ENCODE results near the gene ZNF618. TPM values are rescaled to one million over a fixed set of nuclear protein-coding genes. Genes with fewer than 3 reads are reported as not detected.
A peak's percentile ranks its signal among the peaks of the same experiment; 100 is the strongest.

Gene ZNF618
- total RNA-seq, 1 experiment from 2014 or later = 0.20 TPM

DNA sequence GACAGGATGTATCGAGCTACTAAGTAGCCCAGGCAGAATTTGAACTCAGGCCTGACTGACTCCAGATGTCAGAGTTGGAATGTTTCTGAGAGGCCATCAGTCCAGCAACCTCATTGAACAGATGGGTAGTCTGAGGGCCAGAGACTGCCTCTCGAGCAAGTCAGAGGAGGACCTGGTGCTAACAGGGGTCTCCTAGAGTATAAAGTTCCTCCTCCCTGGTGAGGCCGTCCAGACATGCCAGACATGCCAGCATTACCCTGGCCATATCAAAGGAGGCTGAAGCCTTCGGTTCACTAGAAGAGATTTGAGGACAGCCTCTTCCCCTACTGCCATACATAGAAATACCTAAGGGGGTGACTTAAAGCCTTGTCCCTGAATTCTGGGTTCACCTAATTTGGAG is 81.2 kb downstream of the ZNF618 start:
- no peak for DNase-seq (ENCODE audit: low spot score)

DNA sequence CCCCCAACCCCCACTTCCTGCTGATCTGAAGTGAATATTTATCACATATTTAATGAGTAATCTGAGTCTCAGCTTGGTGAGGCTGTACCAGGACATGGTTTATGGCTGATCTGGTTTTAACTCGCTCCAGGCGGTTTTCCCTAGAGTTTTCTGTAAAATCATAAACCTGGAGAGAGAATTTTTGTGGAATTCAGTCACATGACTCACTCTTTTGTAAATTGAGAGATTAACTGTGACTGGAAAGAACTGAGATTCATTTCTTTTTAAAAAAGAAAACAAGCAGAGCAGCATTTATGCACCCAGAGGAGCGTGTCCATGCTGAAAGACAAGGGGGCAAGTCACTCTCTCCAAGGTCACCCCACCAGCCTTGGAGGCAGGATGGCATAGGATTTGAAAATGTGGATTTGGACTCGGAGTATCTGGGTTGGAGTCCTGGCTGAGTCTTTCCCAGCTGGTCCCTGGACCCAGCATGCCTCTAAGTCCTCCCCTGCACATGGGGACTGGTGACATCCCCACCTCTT is 81.8 kb downstream of the ZNF618 start:
- DNase-seq (ENCODE audit: low spot score) = no peak

DNA sequence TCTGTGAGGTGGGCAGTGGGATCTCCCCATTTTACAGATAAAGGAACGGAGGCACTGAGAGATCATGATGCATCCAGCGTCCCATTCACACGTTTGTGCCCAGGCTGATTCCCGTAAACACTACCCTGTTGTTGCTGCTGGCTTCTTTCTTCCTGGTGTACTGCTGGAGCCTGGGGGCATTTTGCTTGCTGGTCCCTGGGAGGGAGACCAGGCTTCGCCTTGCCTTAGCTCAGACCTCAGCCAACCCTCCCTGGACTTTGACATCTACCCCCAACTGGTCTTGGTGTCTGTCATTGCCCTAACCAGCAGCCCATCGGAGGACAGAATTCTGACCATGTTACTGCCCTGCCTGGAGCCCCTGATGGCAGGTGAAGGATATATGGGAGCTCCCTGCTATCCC is 82.4 kb downstream of the ZNF618 start:
- DNase-seq (ENCODE audit: low spot score) = no peak

DNA sequence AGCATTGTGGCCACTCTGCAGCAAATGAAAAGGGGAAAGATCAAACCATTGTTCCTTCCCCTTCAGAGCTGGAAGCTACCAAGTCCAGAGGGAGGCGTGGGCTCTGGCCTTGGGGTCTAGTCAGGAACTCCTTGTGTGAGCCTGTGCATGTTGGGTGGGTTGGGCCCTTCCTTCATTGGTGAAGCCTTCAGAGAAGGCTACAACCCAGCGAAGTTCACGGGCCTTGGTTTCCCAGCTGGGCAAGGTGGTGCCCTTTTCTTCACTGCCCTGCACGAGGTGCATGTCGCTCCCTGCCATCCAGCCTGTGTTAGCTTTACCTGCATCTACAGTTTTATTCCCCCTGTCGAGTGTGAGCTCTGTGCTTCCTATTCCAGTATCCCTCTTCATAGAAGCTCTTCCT is 84.7 kb downstream of the ZNF618 start:
- DNase-seq (ENCODE audit: low spot score) = no peak

DNA sequence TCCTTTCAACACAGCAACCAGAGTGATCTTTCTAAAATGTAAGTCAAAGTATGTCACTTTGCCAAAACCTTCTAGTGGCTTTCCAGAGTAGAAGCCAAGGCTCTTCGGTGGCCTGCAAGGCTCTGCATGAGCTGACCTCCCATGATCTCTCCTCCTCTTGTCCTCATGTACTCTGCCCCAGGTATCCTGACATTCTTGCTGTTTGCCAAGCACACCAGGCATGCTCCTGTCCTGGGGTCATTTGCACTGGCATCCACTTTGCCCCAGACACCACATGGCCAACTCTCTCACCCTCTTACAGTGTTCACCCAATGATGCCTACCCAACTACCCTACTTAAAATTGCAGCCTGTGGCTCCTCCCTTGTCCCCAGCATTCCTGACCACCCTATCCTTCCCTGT is 86.3 kb downstream of the ZNF618 start:
- no peak for DNase-seq (ENCODE audit: low spot score)

DNA sequence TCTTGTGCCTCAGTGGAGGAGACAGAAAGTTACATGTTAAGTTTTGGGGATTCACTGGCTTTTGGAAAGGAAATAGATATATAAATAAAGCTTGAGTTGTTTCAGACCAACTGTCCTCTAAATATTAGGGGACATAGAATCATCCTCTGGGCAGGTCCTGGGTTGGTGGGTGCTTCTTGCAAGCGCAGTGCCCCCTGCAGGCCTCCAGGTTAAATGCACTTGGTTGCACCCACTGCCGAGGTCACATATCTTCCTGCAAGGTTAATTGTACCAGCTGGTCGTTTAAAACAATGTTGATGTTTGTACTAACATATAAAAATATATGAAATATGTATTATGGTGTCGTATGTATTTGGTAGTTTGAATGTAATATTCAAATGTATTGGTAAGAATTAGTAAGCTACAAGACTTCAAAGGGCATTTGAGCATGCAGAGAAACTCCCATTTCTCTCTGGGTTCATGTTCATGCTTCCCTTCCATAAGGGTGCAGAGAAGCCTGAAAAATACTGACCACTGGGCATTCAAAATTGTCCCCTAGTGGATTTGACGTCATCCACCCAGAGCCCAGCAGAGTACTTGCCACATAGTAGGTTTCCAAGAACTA is 87.0 kb downstream of the ZNF618 start:
- peak; percentile 28 for DNase-seq (ENCODE audit: low spot score)

DNA sequence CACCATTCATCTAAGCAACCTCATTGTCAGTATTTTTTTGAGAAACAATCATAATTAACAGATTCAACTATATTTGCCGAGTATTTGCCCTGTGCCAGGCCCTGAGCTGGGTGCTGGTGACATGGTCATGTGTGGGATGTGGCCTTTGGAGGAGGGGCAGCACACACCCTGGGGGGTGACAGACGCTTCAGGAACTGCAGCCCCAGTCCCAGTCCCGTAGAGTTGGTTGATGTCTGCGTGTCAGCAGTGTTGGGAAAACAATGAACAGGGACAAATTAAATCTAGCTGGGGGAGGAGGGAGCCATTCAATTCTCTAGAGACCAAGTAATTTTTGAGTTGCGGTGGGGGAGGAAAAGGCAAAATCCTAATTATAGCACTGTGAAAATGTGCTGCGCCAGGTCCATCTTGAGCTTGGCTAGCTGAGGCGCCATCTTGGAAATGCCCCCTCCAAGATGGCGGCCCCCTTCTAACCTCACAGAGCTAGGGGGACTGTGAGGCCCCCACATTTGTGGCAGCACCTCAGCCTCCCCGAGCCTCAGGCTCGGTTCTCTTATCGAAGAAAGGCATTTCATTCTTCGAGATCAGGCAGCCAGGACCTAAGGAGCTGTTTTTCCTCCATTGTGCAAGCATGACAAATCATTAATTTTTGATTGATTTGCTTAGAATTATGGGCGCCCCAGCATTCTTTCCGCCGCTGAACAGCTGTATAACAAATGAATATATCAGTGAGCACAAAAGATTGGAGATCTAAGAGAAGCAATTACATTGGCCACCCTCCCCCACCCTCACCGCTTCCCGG is 87.8 kb downstream of the ZNF618 start:
- no peak for DNase-seq (ENCODE audit: low spot score)

DNA sequence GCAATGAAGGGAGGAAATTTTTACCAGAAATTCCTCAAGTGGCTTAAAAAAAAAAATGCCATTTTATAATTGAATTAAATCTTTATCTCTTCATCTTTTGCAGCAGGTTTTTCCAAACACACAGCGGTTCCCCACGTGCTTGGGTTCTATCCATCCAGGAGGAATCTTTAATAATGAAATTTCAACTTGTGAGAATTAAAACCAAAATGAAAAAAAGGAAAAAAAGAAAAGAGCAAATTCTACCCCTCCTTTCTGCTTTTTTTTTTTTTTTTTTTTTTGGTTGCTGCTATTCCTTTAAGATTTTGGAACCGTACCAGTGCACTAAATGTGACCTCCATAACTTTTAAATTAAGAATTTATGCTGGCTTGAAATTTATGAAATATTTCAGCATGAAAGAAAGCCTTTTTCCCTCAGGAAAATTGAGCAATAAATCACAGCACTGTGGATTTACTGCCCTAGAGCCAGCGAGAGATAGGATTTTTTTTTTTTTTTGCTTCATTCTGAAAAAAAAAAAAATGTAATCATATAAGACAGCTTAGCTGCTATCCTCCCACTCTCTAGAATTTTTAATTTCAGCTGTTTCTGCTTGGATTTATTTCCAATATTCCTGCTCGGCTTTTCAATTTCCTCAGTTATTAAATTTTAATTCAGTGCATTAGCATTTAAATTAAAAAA is 88.5 kb downstream of the ZNF618 start:
- no peak for DNase-seq (ENCODE audit: low spot score)

DNA sequence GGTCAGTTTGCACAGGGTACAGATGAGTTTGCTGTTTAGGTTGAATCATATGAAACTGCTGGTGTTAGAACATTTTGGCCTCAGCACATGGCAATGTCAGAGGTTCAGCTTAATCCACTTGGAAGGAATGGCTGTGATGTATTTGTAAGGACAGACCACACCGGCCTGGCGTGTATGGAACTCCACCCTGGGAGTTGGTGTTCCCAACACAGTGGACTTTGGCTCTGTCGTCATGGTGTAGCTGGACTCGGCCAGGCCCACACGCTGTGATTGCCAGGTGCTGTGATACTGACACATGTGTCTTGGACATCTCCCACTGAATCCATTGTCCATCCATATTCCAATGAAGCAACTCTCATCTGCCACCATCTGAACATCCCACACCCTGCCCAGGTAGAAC is 90.3 kb downstream of the ZNF618 start:
- peak; percentile 67 for DNase-seq (ENCODE audit: low spot score)

DNA sequence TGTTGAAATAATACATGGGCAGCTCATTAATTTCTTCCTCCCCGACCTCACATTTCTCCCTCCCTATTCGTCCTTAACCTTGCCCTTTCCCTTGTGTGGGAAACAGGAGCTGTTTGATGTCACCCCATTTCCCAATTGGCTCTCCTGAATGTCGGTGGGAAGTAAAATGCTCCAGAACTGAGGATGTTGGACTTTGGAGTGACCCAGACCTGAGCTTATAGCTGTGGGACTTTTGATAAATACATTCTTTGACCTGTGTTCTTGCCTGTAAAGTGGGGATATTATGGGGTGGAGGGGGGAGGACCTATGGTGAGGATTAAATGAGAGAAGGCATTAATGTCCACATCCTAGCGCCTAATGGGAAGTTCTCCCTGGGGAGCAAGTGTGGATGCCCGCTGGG is 91.3 kb downstream of the ZNF618 start:
- DNase-seq (ENCODE audit: low spot score) = no peak

DNA sequence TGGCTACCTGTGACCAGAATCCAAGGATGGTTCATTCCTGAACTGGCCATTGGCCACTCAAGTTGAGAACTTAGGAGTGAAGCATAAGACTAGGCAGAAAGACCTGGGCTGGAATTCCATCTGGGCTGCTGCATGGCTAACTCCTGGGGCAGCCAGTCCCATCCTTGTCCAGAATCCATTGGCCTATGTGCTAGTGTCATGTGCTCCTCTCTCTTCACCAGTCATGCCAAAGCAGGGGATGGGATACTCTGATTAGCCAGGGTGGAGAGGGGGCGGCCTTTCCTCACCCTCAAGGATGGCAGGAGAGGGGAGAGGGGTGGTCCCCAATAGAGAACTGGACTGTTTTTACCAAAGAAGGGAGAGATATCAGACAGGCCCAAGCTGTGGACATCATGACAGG is 93.2 kb downstream of the ZNF618 start:
- DNase-seq (ENCODE audit: low spot score) = no peak

DNA sequence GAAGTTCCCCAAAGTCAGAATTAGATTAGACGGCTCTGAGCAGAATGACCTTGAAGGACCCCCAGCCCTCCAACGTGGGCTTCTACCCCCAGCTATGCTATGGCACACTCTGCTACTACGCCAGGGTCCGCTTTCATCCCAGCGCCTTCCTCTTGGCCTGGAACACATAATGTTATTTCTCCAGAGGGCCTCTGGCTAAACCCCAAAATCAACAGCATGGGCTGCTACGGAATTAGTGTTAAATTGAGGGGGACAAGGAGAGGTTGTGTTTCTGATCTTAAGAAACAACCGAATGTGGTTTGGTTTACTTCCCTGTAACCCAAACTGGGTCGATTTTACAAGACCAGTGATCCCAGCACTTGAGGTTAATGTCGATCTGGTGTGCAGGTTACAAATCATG is 97.1 kb downstream of the ZNF618 start:
- DNase-seq (ENCODE audit: low spot score) = no peak

DNA sequence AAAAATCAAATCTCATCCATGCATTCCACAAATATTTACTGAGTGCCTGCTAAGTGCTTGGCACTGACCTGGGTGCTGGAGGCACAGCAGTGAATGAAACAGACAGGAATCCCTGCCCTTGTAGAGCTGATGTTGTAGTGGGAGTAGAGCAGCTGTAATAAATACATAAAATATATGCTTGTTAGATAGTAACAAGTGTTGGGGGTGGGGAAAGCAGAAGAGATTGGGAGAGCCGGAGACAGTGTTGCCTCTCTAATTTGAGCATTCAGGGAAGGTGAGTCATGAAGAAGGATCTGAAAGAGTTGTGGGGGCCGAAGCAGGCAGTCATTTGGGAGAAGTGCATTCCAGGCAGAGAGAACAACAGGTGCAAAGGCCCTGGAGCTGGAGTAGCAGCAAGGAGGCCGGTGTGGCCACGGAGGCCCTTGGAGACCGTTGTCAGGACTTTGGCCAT is 97.9 kb downstream of the ZNF618 start:
- DNase-seq (ENCODE audit: low spot score) = no peak

DNA sequence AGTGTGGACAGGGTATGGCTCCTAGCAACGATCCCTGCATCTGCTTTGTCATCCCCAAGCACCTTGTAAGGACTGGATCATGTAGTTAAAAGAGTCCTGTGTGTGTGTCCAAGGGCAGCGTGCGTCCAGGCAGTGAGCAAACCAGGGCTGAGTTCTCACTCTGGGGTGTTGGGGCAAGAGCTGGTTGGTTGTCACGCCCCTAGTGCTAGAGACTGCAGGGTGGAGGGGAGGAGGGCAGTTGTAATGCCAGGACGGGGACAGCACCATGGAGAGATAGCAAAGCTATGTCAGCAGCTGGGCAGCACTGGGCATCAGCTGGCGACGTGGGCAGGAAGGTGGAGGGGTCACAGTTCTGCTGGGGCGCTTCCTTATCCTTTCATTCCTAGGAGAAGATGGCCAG is 100.8 kb downstream of the ZNF618 start:
- DNase-seq (ENCODE audit: low spot score) = no peak

DNA sequence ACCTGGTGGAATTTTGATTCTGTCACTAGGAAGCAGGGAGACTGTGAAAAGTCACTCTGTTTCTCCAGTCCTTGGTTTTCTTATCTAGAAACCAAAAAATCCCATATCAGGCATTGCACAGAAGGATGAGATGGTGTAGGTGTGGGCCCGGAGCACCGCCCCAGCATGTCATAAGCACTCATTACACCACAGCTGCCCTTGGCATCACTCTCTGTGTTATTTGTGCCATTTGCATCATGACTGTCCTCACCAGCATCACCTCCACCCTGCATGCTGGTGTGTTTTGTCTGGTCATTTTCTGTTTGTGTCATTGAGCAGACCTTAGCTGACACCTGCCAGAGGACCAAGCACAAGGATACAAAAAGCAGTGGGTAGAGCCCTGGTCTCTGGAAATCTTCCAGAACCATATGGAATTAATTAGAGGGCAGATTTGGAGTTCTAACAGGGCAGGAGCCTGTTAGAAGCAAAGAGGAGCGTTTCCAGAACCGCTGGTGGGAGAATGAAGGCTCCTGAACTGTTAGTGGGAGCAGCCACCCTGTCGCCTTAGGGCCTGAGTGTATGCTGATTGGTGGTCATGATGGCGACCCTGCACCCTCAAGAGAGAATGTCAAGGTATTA is 102.7 kb downstream of the ZNF618 start:
- DNase-seq (ENCODE audit: low spot score) = no peak

DNA sequence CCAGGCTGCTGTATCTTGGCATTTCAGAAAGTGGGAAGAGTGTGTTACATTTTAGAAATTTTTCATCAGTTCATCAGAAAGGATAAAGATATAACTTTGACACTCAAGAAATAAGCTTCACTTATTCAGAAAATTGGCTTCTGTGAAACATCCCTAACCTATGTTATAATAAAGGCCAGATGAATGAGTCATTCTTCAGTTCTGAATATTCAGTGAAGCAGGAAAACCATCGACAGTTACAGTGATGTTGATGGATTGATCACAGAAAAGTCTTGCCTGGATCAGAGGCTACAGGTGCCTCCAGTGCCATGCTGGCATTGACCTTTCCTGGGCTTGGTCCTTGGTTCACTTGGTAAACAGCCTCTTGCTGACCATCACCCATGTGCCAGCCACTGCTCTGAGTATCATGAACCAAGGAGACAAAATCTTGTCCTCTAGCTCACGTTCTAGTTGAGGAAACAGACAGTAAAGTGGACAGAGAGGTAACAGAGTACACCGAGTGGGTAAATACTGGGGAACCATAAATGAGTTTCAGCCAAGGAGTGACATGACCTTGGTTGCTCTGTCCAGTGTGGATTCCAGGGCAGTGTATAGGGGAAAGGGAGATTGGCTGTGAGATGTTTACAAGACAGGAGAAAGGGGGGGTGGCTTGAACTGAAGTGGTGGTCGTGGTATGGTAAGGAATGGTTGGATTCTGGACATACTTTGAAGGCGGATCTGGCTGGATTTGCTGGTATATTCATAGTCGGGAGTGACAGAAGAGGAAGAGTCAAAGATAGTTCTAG is 103.4 kb downstream of the ZNF618 start:
- no peak for DNase-seq (ENCODE audit: low spot score)

DNA sequence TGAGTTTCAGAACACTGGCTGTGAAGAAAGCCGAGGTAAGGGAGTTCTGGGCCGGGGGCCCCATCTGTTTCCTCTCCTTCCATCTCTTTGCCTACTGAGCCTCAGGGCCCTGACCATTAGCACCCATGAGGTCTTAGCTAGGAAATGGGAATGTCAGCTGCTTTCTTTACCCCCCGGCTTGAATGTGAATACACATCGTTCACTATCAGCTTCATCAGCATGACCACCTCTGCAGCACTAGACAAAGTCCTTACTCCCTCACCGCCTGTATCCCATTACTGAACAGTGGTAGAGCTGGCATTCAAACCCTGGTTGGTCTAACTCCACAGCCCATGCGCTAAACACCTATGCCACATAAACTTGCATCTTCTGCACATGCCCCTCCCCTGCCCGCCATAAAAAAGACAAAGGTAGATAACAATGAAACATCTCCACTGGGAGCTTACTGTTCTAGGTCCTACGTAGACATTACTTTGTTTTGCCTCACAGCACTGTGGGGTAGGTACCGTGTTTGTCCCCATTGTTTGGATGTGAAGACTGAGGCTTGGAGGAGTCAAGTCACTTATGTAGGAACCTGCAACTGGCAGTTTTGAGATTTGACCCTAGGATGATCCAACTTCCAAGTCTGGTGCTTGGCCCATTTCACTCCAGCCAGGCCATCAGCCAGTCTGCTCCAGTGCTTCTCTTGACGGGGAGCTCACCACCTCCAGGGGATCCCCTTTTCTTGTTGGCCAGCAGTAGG is 108.7 kb downstream of the ZNF618 start:
- DNase-seq (ENCODE audit: low spot score) = no peak

DNA sequence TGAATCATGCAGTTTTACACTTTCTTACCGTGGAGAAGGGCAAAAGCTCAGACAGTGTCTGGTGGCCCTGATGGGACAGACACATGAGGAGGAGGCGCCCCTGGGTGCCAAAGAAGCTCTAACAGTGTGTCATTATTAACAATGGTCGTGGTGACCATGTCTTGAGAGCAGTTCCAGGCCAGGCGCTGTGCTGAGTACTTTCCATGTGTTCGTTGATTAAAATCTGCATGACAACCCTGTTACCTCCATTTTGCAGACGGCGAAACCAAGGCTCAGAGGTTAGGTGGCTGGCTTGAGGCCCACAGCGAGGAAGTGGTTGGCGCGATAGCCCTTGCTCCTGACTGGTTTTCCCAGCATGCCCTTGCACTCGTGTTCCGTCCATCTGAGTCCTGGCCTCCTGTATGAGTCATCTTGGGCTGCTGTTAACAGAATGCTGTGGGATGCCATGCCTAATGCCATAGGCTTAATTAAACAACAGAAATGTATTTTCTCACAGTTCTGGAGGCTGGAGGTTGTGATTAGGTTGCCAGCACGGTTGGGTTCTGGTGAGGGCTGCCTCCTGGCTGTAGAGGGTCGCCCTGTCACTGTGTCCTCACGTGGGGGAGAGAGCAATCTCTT is 110.0 kb downstream of the ZNF618 start:
- no peak for DNase-seq (ENCODE audit: low spot score)

DNA sequence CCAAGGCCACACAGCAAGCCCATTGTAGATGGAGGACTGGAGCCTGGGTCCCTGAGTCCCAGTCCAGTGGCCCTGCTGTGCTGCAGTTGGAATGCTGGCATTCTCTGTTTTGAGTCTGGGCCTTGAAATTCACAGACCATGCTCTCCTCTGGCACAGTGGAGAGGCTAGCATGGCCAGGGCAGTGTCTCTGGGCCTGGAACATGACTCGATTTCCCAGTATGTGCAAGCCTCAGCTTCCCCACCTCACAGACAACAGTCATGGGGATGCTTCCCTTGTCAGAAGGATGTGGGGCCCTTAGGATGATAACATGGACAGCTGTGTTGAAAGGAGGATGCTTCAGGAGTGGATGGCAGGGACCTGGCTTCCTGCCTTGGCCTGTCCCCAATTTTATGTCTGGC is 110.8 kb downstream of the ZNF618 start:
- no peak for DNase-seq (ENCODE audit: low spot score)

DNA sequence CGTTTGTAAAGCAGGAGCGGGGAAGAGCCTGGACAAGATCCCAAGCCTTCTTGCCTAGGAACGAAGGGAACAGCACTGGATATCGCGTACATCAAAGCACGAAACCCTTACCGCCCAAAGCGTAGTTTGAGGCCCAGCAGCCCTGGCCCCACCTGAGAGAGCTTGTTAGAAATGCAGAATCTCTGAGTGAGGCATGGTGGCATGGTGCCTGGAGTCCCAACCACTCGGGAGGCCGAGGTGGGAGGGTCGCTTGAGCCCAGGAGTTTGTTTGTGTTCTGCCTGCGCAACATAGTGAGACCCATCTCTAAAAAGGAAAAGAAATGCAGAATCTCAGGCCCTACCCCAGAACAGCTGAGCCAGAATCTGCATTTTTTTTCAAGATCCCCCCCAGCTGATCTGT is 111.4 kb downstream of the ZNF618 start:
- no peak for DNase-seq (ENCODE audit: low spot score)

Measured in HT-29 (cell line).